HG03060 (cell line): ENCODE data around the gene DIO1.

Experiments
- ATAC-seq: cut with Tn5 transposase; IDR thresholded peaks from one replicate; pipeline ENCODE4 v1.9.1; 2021; ENCODE audit warnings: low read depth, moderate number of reproducible peaks; ENCODE audit not compliant: unreplicated experiment

Gene DIO1

DNA sequence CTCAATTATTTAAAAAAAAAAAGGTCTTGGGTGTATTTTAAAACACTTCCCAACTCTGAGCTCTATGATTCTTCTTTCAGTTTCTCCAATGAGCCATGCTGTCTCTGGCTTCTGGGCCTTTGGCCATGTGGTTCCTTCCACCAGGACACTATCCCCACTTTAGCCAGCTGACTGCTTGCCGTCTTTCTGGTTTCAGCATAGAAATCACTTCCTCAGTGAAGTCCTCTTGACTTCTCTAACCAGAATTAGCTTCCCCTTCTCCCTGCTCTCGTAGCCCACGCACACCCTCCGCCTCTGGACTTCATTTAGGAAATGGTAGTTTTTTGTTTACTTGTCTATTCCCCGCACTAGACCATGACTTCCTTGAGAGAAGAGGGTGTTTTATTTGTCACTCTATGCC lies 1.1 kb upstream of the DIO1 start:
- ATAC-seq: no peak

DNA sequence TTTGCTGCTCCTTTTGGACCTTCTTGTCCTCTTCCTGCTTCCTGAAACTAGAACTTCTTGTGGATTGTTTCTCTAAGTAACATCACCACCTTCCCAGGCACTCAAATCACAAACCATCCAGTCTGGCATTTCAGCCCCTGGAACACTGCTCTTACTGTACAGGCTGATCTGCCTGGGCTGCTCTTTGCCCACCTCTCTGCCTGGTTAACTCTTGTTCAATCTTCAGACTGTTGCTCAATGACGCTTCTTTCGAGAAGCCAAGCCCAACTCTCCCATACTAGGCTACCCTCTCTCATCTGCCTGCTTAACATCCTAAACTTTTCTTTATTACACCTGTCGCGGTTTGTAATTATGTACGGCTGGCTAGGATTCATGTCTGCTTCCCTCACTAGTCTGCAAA lies 657 bp downstream of the DIO1 start:
- ATAC-seq: no peak

DNA sequence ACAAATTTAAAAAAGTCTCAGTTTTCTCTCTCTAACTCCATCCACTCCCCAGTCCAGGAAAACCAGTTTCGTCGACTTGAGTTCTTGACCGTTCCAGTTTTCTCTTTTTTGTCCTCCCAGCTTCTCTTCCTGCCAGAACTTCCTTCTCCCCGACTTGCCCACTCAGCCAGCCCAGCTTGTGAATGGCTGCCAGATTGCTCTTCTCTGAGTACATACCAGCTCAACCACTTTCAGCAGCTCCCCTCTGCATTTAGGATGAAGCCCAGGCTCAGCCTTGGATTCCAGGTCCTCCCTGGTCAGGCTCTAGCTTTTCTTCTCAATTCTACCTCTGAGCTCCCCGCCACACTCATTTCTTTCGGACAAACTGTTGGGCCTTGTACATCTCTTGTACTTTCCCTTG lies 1.4 kb downstream of the DIO1 start:
- no peak for ATAC-seq

- ATAC-seq: no peak
These were observed 2.7 kb downstream of the DIO1 start for GRCh38 chr1:53896635-53897229.

GRCh38 chr1:53899206-53899628 lies 5.2 kb downstream of the DIO1 start:
- ATAC-seq: no peak

DNA sequence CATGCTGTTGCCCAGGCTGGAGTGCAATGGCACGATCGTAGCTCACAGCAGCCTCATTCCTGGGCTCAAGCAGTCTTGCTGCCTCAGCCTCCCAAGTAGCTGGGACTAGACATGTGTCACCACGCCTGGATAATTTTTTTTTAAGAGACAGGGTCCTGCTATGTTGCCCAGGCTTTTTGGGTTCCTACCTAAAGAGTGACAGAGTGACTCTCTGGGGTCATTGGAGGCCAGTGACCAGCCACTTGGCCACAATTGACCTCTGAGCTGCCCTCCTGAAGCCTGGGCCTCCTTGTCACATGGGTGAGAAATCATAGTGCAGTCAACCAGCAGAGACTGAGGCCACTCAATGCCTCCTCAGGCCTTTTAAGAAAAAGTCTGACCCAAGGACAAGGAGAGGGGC lies 5.7 kb downstream of the DIO1 start:
- ATAC-seq: no peak

DNA sequence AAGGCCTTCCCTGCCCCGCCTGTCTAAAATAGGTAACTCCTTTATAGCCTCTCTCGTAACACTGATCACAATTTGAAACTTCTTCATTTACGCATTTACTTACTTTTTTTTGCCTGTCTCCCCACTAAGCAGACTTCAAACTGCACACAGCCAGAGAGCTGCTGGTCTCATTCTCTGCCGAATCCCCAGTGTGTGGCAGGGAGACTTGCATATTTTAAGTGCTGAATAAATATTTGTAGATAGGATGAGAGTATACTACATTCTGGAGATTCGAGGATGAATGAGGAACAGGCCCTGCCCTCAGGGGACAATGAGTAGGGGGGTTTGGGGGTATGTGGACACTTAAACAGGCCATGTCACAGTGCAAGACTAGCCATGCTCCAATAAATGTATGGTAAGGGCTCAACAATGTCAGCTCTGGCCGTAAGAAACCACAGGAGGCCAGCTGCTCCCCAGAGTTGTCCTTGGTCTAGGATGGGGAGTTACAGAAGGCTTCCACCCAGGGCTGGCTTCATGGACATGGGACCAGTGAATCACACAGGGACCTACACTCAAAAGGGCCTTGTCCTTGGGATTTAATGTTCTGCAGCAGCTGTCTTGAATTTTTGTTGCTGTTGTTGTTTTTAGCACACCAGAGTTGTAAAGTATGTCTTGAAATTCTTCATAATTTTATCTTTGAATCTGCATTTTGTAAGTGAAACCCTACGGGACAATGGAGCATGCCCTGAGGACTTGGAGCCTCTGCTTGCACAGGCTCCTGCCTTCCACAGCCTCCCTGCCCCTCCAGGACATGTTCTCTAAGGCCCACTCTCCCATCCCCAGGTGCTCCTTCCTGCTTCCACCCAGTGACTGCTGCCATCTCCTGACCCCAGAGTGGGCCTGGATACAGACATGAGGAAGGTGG lies 8.5 kb downstream of the DIO1 start:
- no peak for ATAC-seq

- no peak for ATAC-seq
These were observed 11.5 kb downstream of the DIO1 start for GRCh38 chr1:53905509-53905908.

GRCh38 chr1:53906121-53906520 lies 12.1 kb downstream of the DIO1 start:
- ATAC-seq: no peak

- no peak for ATAC-seq
These were observed 16.0 kb downstream of the DIO1 start for GRCh38 chr1:53909946-53910345.

GRCh38 chr1:53911442-53911841 lies 17.5 kb downstream of the DIO1 start:
- ATAC-seq: no peak

- ATAC-seq: no peak
These were observed 19.5 kb downstream of the DIO1 start for GRCh38 chr1:53913352-53914033.

DNA sequence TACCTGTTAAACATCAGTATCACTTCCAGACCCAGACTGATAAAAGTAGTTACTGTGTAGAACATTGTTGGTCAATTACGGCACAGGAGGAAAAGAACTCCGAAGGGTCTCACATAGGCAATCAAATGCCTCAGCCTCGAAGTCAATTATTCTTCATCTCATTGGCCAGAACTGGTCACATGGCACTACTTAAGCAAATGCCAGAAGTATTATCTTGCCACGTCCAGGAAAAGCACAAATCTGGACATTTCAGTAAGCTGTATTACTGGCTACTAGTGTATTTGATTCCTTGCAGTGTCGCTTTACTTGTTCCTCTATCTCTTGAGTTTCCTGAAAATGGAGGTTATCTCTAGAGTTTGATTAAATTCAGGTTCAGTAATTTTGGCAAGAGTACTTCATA lies 24.4 kb downstream of the DIO1 start:
- no peak for ATAC-seq

GRCh38 chr1:53919675-53920066 lies 25.7 kb downstream of the DIO1 start:
- ATAC-seq: no peak

GRCh38 chr1:53927376-53927881 lies 33.4 kb downstream of the DIO1 start:
- no peak for ATAC-seq

- ATAC-seq: no peak
These were observed 35.4 kb downstream of the DIO1 start for GRCh38 chr1:53929246-53929960.

DNA sequence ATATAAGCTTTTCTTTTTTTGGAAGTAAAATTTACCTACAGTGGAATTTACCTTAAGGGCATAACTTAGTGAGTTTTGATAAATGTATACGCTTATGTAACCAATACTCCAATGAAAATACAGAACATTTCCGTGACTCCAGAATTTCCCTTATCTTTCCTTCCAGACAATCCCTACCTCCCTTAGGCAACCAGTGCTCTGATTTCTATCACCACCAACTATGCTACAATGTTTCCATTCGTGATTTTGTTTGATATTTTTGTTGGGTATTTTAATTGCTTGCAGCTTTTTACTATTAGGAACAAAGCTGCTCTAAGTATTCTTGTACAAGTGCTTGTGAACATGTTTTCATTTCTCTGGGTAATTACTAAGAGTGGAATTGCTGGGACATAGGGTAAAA lies 36.9 kb downstream of the DIO1 start:
- no peak for ATAC-seq

- ATAC-seq: no peak
These were observed 37.5 kb downstream of the DIO1 start for GRCh38 chr1:53931523-53931922.

- ATAC-seq: no peak
These were observed 40.3 kb downstream of the DIO1 start for GRCh38 chr1:53934170-53934765.

- ATAC-seq: no peak
These were observed 42.4 kb downstream of the DIO1 start for GRCh38 chr1:53936430-53936829.
